Measurements from ENCODE around the gene HOXC11. TPM values are rescaled to one million over a fixed set of nuclear protein-coding genes. Genes with fewer than 3 reads are reported as not detected.
A peak's percentile ranks its signal among the peaks of the same experiment; 100 is the strongest.

The HOXC11 gene
- polyA plus RNA-seq, 3 donors = 2.1 to 2.3 (median 2.1) TPM

GRCh38 chr12:53996240-53997203, 23.6 kb downstream of the HOXC11 start:
- DNase-seq = no peak

GRCh38 chr12:53997204-53998109, 24.5 kb downstream of the HOXC11 start:
- no peak for DNase-seq

DNA sequence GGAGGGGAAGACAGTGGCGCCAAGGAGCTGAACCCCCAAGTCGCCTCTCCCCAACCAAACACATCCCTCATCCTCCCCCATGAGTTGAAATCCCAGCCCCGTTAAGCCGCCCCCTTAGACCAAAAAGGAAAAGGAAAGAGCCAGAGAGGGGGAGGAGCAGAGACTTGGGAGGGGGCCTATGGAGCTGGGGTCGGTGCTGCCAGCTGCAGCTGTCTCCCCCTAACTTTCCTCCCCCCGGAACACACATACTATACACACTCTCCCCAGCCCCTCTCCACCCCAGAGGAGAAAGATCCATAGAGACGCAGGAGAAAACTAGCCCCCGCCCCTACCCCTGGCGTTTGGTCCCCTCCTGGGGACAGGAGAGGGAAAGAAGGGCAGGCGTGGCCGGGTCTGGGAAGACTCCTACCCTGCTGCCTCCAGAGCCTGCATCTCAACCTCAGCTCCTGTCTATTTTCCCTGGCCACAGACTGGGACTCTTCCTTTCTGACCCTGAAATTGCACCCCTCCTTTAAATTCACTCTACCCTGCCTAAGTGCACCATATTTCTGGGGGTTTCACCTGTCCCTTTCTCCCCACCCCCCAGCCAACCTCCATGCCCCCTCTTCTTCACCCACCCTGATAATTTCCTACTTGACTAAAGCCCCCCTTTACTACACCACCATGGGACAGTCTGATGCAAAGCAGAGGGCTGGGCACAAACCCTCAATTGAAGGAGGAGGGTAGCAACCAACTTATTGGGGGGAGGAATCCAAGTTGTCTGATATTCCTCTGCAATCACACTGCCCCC, 25.4 kb downstream of the HOXC11 start:
- no peak for DNase-seq

GRCh38 chr12:53998900-53999236, 25.9 kb downstream of the HOXC11 start:
- no peak for DNase-seq

DNA sequence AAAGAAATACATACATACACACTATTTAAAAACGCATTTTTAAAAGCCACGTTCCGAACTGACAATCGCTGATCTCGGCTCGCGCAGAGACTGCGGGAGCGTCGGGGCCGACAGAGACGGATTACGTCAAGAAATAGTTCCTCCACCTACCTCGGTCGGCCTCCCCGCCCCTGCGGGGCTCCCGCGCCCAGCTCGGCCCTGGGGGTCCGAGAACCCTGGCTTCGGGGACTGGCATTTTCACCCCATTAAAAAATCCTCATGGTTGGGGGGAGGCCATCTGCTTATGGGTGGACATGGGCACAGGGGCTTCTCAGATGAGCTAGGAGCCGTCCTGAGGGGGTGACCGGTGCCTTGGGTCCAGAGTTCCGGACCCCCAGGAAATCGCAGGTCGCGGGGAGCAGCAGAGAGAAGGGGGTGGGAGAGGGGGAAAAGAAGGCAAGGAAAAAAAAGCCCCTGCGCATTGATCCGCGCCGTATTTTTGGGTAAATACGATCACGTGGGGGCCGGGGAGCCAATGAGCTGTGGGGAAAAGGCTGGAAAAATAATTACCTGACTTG, 26.7 kb downstream of the HOXC11 start:
- peak; percentile 88 for DNase-seq

- no peak for DNase-seq
These were observed 27.5 kb downstream of the HOXC11 start, which contains the start of gene HOXC9 for GRCh38 chr12:54000116-54001114. TSS of gene HOXC9 (plus strand) at chr12:54000161. CDS start at chr12:54000189, 28 bp downstream.

DNA sequence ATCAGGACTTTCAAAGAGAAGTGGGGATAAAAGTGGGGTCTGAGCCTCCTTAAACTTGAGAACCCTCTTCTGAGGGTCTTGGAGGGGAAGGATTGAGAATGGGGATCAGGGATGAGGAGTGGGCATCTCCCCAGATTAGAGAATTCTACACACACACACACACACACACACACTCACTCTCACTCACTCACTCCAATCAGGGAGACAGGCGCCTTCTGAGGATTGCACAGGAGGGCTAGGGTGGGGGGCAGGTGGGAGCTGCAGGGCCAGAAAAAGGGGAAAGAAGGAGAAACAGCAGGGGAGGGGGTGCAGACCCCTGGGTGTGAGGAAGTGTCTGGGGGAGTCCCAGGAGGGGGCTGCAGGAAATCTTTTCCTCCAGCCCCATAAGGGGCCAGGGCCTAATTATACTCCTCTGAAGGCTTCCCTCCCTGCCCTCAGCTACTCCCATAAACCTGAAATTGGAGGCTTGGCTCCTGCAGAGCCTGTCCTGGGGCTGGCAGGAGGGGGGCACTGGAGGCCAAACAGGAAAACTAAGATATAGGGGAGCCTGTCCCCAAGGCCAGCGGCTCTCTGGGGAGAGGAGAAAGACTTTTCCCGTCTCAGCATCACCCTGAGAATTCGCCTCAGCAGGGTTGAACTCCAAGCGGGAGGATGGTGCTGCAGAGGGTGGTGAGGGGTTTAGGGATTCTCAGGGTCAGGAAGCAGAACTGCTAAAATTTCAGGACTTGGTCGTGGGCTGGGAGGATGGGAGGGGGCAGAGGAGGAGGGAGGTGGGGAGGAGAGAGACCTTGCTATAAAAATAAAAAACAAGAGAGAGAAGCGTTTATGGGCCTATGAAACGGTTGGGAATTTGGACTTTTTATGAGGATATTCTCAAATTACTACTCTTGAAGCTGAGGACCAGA, 28.6 kb downstream of the HOXC11 start:
- no peak for DNase-seq

- no peak for DNase-seq
These were observed 29.5 kb downstream of the HOXC11 start for GRCh38 chr12:54002278-54002914.

DNA sequence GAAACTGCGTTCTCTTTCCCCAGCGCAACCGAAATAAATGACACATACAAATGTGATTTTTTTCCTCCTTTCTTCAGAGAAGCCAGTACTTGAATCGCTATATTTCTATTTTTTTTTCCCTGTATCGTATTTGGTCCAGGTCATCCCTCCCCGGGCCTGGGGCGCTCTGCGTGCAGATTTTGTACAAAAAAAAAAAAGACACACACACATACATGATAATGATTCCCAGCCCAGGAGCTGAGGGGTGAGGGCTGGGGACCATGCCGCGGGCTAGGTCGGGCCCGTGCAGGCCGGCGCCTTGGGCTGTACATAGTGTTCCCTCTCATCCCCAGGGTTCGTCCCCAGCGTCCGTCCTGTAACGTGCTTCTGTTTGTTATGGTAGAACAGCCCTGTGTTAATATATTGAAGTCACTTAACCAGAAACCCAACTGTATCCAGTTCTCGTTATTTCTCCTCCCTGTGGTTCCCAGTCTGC, 30.0 kb downstream of the HOXC11 start:
- DNase-seq = no peak

- DNase-seq = no peak
These were observed 30.7 kb downstream of the HOXC11 start for GRCh38 chr12:54003625-54004024.

DNA sequence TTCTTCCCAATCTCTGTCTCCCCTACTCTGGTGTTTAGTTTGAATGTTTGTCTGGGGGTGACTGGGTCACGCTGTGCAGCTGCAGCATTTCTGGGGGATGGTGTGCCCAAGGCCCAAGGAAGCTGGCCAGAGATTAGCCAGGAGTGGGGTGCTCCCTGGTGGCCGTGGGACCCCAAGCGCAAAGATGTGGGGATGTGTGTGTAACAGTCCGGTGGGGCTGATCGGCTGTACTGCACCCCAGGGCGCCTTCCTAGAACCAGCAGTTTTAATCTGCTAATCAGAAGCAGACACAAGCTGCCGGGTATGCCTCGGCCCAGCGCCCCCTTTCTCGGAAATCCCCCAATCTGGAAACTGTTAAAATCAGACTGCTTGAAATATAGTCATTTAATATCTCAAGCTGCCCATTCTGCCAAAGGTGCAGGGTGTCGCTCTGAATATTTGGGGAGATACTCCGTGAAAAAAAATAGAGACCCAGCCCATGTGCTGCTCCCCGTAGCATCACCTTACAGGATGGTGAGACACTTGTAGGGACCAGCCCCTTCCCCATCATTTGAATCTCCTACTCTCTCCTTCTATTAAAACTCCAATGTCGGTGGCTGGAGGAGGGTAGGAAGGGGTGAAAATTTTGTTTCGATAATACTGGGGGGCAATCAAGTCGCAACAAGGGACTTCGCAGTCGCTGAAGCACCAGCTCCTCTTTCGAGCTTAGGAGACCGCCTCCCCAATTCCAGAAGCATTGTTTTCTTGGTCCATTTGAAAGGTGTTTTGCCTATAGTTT, 31.3 kb downstream of the HOXC11 start:
- no peak for DNase-seq

DNA sequence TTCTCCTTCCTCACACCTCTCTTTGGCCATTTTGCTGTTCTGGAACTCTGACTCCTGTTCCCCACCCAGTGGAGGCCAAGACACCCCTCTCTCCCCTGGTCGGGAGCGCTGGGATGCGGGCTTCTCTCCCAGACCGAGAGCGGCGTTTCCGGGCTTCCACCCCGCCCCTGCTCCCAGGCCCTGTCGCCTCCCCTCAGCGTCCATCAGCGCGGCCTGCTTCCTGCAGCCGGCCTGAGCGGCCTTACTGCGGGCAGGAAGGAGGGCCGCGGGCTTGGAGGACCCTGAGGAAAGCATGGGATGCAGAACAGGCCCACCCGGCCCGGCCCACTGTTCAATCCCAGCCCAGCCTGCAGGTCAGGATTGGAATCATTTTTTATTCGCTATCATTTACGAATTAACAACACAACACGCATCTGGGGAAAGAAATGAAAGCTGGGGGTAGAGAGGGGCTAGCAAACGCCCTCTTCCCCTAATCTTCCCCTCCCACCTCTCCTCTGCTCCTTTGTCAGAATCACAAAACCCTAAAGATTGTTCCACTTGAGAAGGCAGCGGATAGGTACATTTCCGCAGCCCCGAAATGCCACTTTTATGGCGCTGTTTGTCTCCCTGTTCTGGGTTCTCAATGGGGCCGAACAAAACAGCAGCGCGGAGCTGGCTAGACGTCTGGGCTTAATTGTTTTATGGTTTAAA, 32.1 kb downstream of the HOXC11 start:
- no peak for DNase-seq

- no peak for DNase-seq
These were observed 32.6 kb downstream of the HOXC11 start for GRCh38 chr12:54005531-54005852.

GRCh38 chr12:54005853-54006558, 33.1 kb downstream of the HOXC11 start:
- peak; percentile 93 for DNase-seq

DNA sequence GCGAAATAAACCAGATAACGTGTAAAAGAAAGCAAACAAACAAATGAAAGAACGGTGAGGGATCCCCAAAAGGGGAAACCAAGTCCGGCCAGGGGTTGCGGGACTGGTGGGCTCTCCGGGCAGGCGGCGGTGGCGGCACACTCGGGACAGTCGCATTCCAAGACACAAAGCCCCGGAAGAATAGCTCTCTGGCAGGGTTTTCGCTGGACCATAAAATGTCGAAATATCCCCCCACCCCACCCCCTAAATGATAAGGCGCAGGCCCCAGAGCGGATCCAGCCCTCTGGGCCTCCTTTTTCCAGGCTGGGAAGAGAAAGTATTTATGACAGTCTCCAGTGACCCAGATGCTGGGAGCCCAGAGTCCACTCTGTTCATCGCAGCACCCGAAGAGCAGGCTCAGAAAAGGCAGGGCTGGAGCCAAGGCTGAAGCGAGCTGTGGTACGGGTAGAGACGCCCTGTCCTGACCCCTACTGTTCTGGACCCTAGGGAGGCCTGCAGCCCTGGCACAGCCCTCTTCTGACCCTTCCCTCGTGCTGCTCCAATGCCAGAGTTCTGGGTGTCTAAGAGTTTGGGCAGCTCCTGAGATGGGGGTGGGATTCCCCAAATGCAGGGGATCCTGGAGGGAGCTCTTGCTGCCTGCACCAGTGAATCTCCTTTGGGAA, 33.8 kb downstream of the HOXC11 start:
- DNase-seq = no peak
